Cardiac fibroblast (primary cell): Measurements from ENCODE around the gene FAM118B.

Experiments
- DNase-seq, 2 donors: peaks; one replicate each; pipeline versions ENCODE4 v3.0.0 to v3.0.0-alpha.2; 2010; ENCODE audit warnings: low read depth in 2 of 2
- H3K4me3 ChIP-seq, 2 donors: replicated peaks in 1 of 2; 1 replicate in 1 of 2; 2 replicates in 1 of 2; pipeline ENCODE4 v1.5.1; 2011; ENCODE audit warnings: low read depth in 2 of 2, low read length in 2 of 2, mild to moderate bottlenecking in 2 of 2, moderate library complexity in 1 of 2
- TF ChIP-seq, protein P1 (sequence below): IDR thresholded peaks from one replicate; pipeline ENCODE4 v1.5.1; 2011; ENCODE audit warnings: low read depth, mild to moderate bottlenecking, low read length, inconsistent platforms

The FAM118B gene

DNA sequence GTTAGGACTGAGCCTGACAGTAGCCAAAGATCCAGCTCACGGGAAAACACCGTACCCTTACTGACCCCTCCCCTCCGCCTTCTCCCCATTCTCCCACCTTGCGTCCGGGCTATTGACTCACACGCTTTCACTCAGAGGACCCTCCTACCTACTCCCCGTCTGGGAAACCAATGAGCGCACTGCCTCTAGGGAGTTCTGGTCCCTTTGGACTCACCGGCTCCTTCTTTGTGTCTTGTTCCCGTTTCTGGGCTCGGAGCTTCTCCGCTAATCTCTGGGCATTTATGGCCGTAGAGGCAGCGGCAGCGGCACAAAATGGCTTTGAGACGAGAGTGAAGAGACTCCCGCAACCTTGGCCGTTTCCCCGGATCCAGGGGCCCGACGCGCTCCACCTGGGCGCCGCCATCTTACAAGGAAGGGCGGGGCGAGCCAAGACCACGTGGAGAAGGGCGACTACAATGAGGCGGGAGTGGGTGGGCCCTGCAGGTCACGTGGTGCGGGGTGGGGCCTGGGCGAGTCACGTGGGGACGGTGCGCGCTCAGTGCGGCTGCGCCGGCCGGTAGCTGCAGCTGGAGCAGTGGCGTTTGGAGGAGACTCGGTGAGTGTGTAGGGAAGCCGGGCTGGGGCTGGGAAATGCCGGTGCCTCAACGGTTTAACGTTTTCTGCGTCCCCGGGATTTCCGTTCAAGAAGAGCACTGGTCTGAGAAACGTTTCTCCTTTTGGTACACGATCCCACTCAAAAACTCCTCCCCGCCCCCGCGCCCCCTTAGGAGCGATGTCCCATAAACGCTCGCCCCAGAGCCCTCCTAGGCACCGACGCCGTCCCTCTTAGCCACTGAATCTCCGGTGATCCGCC lies at the start of gene FAM118B, which contains the start of gene RPUSD4:
Gene FAM118B, plus strand, starts transcription at position 547 of the 853 bp plus-strand sequence. CDS start 23,220 bp downstream, outside the sequence.
Gene RPUSD4, minus strand, starts transcription at position 415 of the 853 bp plus-strand sequence. Its CDS starts 12 bp downstream, at position 403.
- peak; percentile 97 for DNase-seq
- peak within 1 kb of the TSS; percentile 77 to 97 for H3K4me3 ChIP-seq
- TF ChIP-seq, protein P1, sequence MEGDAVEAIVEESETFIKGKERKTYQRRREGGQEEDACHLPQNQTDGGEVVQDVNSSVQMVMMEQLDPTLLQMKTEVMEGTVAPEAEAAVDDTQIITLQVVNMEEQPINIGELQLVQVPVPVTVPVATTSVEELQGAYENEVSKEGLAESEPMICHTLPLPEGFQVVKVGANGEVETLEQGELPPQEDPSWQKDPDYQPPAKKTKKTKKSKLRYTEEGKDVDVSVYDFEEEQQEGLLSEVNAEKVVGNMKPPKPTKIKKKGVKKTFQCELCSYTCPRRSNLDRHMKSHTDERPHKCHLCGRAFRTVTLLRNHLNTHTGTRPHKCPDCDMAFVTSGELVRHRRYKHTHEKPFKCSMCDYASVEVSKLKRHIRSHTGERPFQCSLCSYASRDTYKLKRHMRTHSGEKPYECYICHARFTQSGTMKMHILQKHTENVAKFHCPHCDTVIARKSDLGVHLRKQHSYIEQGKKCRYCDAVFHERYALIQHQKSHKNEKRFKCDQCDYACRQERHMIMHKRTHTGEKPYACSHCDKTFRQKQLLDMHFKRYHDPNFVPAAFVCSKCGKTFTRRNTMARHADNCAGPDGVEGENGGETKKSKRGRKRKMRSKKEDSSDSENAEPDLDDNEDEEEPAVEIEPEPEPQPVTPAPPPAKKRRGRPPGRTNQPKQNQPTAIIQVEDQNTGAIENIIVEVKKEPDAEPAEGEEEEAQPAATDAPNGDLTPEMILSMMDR: no peak

DNA sequence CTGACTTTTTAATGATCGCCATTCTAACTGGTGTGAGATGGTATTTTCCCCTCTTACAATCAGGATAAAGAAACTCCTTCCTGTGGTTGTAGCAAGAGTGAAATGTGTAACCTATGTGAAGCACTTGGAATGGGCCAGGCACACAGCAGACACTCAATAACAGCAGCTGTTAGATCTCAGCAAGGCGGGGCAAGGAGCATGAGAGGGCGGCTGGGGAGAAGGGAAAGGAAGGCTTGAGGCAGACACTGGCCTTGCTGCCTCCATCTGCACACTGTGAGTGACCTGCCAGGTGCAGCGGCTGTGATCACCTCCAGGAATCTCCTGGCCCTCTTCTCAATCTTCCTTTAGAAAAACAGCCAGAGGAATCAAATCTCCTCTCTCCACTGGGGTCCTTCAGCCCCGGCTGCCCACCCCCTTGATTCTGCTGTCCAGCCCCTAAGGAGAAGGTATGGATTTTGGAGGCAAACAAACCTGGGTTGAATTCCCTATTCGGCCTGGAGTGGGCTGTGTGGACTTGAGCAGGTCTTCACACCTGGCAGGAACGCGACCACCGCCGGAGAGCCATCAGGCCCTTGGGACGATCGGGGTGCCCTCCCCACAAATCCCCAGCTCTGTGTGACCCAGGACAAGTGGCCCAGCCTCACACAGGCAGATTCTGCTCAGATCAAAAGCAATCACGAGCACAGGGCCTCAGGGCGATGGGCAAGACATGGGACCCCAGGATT lies 49.1 kb upstream of the FAM118B start:
- no peak overlapping the region for H3K4me3 ChIP-seq
- TF ChIP-seq, protein P1: no peak
- peak in 1 of 2 donors; percentile 26 for DNase-seq

DNA sequence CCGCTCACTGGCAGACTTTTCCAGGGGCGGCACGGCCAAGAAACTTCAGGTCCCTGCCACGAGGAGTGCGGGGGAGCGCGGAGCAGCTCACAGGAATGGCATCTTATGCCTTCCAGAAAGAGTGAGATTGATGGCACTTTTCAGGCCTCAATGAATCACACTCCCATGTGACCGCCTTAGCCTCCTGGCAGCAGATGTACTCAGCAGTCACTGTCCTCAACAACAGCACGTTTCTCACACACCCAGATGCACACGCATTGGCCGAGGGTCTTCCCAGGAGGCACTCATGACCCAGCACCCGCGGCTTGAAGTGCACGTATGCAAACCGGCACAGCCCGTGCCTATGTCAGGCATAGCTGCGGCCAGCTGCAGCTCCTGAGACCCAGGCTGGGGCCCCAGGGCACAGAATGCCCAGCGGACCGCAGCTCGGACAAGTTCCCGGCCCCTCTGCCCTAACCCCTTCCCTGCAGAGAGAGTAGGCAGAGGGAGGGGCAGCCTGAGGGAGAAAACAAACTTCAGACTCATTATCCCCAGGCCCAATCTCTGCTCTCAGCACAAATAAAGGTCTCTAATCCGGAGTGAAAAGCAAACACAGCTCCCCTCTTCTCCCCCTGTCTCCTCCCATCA lies 48.4 kb upstream of the FAM118B start:
- peak; percentile 10 to 74 for DNase-seq
- H3K4me3 ChIP-seq: no peak overlapping the region
- TF ChIP-seq, protein P1: no peak

DNA sequence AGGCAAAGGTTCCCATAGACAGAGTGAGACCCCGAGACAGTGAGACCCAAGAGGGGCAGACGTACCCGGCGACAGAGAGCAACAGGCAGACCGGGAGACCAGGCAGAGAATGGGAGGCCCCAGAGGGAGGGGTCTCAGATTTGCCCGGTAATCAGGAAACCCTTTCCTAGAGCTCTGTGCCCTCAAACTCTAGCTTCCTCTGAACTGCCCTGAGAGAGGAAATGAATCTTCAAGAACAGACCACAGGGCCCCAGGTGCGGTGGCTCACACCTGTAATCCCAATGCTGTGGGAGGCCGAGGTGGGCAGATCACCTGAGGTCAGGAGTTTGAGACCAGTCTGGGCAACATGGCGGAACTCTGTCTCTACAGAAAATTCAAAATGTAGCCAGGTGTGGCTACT lies 47.8 kb upstream of the FAM118B start:
- TF ChIP-seq, protein P1: no peak
- H3K4me3 ChIP-seq: no peak overlapping the region
- DNase-seq: no peak

DNA sequence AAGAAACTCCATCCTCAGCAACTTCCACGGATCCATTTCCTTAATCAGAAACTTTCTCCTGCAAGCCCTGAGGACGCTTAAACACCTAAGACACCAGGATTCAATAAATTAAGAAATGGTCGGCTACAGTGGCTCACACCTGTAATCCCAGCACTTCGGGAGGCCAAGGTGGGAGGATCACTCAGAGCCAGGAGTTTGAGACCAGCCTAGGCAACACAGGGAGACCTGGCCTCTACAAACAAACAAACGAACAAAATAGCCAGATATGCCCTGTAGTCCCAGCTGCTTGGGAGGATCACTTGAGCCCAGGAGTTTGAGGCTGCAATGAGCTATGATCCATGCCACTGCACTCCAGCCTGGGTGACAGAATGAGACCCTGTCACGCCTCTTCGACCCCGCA lies 46.8 kb upstream of the FAM118B start:
- DNase-seq: no peak
- TF ChIP-seq, protein P1: no peak
- H3K4me3 ChIP-seq: no peak overlapping the region

DNA sequence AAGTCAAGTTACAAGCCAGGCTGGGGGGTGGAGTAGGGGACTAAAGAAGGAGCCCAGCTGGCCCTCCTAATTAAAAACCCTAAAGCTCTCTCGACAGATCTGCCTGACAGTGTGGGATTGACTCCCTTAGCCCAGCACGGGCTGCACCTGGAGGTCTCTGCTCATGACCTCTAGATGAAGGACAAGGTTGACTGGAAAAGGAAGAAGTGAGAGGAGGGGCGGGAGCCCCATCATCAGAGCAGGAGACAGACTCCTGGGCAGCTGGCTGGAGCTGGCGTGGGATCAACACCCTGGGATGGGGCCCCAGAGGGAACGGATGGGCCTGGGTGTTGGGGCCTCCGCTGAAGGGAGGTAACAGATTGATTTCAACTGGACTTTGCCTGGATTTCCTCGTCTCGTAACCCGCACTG lies 46.3 kb upstream of the FAM118B start:
- DNase-seq: no peak
- no peak overlapping the region for H3K4me3 ChIP-seq
- TF ChIP-seq, protein P1: no peak
